Measurements from ENCODE around the gene COL6A3.

COL6A3 gene

DNA sequence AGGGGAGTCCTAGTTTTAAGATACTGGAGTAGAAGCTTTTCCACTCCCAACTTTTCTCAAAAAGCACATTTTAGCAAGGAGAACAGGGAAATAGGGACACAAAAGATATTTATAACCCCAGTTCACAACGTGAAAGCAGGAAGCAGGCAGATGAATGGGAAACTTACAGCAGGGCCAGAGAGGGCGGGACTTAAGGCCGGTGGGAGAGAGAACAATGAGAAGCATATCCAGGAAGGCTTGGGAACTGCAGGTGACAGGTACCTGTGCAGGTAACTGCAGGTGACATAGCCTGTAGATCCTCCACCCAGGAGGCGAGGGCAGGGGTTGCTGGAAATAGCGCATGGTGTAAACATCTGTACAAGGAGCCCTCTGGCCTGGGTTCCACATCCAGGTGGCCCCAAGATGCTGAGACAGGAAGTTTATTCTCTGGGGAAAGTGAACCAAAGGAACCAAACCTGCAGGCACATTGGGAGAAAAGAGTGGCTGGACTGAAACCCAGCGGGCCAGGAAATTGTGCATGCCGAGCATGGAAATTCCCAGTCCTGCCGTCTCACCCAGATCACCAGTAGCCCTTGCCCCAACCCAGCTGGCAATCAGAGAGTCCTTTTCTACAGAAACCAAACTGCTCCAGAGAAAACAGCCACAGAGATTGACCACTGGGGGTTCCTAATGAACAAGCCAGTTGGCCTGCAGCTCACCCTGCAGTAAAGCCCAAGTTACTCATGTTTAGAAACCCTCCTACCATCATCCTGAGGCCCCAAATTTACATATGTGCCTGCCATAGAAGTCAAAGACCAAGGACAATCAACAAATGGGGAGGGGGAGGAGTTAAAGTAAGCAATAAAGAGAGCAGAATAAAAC is 24.3 kb upstream of the COL6A3 start:
- DNase-seq, result no peak

DNA sequence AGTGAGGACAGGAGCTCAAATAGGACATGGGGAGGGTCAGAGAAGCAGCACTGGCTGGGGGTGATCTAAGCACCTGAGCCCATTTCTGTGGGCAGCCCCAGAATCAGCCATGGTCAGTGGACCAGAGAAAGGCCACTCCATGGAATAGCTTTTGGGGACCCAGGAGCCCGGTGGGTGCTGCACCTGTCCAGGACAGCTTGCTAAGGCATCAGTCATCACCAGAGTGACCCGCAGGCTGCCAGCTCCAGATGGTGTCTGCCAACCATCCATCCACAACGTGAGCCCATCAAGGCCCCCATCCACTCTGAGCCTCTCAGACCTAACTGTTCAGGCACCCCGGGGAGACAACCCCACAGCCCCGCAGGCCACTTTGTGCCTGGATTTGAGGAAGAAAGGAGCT is 23.6 kb upstream of the COL6A3 start:
- no peak for DNase-seq

DNA sequence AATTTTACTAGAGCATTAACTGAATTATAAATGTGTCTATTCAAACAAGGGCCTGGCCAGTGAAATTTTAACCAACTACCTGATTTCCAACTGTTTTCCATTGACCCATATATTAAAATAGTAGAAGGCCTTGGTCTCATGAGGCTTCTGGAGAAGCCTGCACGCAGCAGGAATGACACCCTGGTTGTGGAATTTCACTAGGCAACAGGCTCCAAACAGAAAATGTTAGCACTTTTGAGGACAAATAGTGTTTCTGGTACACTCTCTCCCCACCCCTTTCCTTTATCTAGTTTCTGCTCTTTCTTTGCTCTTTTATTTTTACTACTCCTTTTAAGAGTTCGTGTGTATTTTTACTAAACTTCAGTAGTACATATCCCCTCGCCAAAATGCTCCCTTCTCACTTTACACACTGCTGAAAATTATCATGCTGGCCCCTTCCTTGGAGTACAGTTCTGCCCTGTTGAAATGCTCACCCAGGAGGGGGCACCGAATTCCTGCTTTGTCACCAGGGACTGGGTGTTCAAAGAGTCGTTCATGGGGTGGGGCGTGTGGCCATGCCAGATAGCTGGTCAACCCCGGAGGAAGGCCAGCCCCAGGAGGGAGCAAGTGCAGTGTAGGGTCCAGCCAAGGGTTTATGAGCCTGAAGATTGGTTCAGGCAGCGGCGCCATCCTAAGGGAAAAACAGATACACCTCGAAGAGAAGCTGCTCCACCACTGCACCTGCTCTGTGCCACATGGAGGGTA is 22.1 kb upstream of the COL6A3 start:
- DNase-seq, result peak; percentile 77

DNA sequence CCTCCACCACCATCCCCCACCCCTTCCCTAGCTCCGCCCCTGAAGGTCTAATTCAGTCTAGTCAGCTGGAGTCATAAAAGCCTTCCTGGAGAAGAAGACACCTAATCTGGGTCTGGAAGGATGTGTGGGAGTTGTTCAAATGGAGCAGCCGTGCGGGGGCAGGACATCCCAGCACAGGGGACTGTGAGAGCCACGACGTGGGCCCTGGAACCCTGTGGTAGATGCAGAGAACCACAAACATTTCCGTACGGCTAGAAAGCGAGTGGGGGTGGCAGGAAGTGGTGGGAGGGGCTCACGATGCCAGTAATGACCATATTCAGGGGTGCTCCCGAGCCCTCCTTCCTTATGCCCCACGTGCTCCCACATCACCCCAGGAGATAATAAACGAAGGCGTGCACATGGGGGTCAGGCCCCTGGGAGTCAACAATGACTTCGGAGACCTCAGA is 20.9 kb upstream of the COL6A3 start:
- peak; percentile 69 for DNase-seq

DNA sequence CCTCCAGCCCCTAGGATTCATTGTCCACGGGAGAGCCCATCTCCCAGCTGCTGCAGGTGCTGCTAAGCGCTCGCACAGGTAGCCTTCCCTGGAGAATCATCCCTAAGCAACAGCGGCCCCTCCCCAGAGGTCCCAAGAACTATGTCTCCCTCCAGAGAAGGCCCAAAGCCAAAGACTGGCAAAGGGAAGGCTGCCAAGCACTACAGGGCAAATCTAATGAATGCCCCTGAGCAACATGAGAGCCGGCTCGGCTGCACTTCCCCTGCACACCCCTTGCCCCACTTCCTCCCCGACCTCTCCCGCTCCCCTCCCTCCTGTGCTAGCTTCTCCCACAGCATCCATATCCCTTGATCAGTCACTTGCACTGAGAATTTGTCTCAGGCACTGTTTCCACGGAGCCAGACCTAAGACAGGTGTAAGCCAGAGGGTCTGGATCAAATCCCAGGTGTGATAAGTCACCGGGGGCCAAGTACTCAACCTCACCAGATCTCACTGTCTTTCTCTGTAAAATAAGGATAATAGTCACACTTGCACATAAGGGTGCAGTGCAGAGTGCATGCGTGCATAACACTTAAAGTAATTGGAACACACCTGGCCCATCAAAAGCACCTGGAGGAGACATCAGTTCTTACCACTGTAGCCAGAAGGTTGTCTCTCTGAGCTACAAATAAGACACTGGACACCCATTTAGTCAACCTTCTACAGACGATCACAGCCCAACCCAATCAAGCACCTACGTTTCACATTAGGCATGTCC is 20.1 kb upstream of the COL6A3 start:
- DNase-seq, result no peak

DNA sequence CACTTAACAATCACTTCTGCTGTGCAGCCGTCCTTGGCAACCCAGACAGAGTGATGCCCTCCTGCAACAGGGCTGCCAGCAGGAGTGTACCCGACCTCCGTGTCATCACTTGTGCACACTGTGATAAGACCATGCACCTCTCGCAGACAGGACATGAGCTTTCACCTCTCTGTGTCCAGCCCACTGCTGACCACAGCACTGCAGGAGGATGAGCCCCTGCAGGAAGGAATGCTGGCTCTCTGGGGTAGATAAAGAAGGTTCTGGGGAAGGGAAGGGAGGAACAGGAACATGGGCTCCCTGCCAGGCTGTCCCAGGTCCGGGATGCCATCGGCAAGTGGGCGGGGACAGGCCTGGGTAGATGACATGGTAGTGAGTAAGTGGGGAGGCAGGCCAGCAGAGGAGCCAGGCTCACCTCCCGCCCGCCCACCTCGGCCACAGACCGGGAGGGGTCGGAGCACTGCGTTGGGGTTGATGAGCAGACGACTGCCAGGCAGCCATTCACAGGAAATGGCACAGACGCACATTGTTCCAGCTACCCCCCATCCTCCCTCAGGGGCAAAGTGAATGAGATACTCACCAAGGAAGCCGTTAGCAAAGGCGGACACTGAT is 18.6 kb upstream of the COL6A3 start:
- DNase-seq, result no peak

DNA sequence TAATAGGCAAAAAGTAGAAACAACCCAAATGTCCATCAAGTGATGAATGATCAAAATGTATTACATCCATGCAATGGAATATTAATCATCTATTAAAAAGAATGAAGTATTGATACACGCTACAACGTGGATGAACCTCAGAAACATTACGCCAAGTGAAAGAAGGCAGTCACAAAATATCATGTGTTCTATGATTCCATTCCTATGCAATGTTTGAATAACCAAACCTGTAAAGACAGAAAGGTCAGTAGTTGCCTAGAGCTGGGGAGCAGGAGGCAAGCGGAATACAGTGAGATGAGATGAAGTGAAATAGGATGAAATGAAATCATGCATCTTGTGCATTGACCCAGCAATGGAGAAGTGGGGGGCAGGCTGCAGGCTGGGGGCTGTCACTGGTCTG is 17.9 kb upstream of the COL6A3 start:
- no peak for DNase-seq

DNA sequence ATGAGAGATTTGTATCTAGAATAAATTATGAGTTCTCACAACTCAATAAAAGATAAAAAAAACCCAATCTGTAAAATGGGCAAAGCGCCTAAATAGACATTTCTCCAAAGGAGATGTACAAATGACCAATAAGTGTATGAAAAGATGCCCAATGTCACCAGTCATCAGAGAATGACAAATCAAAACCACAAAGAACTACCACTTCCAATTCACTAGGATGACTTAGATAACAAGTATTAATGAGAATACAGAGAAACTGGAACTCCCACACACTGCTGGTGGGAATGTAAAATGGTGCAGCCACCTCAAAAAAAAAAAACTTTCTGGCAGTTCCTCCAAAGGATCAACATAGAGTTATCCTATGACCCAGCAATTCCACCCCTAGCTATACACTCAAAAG is 17.4 kb upstream of the COL6A3 start:
- DNase-seq, result no peak

DNA sequence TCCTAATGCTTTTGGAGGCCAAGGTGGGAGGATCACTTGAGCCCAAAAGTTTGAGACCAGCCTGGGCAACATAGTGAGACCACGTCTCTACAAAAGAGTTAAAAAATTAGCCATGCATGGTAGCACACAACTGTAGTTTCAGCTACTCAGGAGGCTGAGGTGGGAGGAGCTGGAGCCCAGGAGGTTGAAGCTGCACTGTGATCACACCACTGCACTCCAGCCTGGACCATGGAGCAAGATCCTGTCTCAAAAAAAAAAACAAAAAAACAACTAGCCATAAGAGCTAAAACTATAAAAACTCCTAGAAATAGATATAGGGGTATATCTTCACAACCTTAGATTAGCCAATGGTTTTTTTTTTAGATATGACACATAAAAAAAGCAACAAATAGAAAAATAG is 16.9 kb upstream of the COL6A3 start:
- DNase-seq, result no peak

DNA sequence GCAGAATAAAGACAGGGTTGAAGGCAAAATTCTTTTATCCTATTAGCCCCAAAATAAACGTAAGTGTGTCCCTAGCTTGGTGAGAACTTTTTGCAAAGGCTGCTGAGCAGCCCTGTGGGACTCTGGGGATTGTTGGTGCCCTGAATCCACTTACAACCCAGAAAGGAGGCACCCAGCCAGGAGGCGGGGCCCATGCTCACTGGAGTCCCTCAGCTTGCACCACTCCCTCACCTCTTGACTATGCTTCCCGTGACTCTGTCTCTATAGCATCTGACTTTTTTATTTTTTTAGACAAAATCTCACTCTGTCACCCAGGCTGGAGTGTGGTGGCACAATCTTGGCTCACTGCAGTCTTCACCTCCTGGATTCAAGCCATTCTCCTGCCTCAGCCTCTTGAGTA is 15.8 kb upstream of the COL6A3 start:
- no peak for DNase-seq

DNA sequence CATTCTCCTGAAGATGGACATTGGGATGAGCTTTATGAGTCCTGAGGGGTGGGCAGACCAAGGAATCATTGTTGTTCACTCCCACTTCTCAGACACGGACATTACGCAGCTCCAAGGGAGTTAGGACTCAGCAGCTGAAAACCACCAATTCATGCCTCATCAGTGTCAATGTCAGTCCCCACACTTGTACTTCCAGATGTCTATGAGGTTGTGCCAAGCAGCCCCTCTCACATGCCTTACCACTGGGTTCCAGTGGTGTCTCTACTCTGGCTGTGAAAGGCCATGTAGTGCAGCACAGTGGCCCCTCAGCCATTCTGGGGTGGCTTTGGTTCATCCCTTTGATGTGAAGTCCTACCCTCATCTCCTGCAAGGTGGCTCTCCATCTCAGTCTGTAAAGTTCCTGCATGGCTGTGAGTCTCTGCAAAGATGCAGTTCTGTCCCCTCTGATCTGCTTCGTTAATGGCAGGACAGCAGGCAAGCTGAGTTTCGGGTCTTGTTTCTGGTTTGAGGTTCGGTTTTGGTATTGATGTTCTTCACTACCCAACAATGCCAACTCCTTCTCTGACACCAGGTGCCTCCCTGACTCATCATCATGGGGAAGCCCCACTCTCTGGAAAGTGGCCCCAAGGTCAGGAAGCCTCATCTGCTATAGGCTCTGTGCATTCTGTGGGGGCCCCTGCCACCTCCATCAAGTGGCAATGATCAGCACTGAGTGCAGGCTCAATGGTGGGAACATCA is 14.0 kb upstream of the COL6A3 start:
- DNase-seq, result no peak

DNA sequence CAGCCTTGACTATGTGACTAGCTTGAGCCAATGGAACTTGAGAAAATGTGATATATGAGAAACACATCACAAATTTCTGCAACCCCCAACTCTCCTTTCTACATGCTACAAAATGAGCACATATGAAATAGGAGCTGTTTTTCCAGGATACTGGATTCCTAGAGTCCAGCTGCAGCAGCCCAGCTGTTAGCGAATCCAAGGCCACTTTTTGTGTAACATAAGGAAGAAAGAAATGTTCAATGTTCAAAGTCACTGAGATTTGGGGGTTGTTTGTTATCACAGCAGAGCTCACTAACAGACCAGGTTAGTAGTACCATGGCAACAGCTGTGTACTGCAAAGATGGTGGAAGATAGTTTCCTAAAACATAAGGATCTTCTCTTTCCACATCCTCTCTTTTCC is 12.6 kb upstream of the COL6A3 start:
- no peak for DNase-seq

DNA sequence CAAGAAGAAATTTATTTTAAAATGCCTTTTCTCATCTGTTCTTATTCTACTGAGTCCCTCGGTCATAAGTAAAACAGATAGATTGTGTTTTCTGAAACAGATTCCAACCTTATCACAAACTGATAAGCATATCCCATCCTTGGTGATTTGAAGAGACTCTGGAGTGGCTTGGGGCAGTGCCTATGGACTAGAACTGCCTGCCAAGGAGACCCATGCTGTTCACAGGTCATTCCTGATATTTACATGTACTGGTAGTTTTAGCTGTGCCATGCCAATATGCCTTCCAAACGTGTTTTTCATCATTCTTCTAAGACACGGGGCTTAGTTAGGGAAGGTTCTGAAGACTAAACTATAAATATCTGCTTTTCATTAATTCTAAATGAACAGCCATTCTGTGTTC is 11.4 kb upstream of the COL6A3 start:
- DNase-seq, result no peak

DNA sequence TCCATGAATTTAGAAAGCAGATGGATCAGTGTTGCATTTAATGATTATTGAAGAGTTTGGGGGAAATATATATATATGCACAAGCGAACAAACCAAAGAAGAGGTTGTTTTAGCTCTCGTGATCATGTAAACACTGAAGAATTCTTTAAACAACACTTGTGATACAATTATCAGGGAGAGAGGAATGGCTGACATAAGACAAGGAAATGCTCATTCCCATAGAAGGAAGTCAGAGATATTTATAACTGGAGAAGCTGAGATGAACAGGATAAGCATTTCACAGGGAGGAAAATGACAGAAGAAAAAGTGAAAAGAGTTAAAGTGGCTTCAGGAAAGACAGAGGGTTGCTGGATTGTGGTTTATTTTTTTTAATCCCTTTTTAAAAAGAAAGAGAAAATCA is 10.6 kb upstream of the COL6A3 start:
- DNase-seq, result no peak

DNA sequence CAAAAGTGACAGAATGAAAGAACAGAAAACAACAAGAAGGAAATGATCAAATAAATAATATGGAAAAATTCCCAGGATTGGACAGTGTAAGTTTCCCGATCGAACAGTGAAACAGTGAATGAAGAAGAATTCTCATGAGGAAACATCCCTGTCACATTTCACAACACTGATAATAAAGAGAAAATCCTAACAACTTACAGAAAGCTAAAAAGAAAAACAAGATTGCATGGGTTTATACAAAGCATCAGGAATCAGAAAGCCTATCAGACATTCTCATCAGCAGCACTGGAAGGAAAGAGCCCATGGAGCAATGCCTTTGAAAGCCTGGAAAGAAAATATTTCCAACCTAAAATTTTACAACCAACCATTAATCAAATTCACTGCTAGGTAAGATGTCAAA is 9.9 kb upstream of the COL6A3 start:
- DNase-seq, result no peak

DNA sequence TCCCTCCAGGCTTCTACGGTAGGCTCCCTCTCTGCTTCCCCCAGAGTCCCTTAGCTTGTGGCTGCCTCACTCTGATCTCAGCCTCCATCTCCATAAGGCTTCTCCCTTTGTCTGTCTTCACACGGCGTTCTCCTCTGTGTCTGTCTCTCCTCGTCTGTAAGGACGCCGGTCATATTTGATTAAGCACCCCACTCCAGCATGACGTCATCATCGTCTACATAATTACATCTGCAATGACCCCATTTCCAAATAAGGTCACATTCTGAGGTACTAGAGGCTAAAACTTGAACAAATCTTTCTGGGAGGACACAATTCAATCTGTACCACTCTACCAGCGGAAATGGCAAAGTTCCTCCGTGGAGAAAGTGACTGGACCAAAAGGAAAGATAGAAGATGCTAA is 8.3 kb upstream of the COL6A3 start:
- no peak for DNase-seq

DNA sequence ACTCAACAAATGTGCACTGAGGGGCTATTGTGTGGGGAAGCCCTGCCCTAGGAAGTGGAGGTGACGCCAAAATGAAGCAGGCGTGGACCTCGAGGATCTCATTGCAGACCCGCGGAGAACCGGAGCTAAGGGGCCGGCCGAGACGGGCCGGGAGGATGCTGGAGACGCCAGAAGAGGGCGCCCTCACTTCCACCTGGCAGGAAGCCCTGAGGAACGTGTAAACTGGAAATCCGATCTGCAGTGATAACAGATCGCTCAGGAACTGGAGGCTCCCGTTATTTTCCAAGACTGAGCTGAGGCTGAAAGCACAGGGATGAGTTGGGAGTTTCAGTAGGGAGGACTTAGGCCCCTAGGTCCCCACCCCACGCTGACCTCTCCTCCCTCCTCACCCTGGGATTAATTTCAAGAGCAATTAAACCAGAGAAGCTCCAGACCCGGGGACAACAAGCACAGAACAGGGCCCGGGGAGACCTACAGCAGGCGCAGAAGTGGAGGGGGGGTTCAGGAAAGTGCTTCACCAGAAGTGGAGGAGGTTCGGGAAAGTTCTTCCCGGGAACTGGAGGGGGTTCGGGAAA is 7.7 kb upstream of the COL6A3 start:
- DNase-seq, result peak; percentile 81

DNA sequence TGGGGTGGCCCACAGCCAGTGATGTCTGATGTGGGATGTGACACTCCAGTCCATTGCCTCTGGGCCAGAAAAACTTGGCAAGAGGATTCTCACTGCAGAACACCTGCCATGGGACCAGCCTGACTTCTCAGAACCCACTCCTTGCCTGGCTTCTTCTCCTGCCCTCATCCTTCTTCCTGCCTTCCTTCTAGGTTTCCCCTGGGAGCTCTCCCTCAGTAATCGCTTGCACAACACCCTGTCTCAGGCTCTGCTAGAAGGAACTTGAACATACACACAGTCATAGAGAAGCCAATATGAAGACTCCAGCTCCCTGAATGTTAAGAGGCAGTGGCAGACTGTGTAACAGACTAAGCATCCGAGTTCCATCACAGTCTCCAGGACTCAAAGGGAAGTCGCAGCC is 4.3 kb upstream of the COL6A3 start:
- DNase-seq, result no peak

DNA sequence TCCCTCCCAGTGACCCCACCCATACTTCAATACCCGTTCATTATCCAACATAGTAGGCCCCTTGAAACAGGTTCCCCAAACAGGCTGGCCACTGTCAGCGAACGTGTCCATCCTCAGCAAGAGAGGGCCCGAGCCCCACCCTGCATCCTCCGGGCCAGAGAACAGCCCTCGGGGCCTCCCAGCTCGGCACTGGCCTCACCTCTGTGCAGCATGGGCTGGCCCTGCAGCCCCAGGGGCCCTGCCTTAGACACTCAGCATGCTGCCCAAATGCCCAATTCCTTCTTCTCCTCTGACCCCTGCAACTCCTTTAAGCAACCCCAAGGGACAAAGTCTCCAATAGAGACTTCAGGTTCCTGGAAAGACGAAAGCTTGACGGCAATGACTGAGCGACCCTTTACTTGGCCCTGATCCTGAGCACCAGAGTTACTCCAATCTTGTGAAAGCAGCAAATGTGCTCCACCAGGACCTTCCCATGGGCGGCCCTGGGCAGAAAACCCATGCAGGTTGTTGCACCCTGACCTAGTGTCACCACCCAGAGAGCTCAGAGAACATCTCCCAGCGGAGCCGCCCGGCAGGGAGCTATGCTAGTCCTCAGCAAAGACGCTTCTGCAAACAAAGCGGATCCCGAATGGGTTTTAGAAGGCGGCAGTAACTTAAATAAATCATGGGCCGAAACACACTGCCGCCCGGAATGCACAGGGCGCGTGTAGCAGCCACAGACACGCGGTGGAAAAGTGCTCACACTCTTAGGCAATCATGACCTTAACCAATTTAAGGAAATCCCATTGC is 782 bp downstream of the COL6A3 start:
- DNase-seq, result peak; percentile 59

DNA sequence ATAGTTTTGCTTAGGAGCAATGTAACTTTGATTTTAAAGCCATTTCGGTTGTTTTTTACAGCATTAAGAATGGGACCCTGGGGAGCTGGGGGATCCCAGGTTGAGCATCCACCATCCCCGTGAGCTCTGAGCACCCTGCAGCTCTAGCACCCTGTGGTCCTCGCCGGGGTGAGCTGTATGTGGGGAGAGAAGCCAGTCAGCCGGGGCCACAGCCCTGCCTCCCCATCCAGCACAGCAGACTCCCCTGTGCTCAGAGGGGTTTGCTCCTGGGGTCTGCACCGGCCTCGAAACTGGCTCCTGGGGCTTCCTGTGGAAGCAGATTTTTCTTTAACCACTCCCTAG is 1.3 kb downstream of the COL6A3 start:
- no peak for DNase-seq

DNA sequence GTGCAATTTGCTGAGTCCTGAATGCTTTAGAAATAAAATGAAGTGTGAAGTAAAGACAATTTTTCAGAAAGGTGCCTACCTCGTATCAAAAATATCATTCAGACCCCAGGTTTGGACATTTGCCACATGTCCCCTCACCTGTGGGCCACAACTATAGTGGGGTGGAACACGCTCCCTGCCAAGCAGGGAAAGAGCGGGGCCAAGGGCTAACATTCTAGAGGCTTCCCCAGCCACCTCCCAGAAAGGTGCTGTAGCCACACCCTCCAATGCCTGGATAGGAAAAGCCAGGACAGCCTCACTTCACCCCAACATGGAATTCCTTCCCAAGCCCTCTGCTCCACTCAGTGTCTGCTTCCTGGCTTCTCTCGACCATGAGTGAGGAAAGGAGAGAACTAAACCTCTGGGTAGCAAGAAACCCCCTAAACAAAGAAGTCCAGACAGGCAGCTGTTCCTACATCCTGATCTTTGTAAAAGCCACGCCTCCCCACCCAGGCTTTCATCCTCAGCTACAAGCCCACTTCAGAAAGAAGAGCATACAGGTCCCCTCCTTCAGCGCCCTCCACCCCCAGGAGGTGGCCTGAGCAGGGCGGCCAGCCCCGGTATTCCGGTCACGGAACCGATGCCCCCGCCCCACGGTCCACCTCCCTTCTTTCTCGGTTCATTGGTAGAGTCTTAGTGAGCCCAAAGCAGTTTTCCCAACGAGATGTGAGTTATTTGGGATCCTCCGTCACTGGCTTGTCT is 2.1 kb downstream of the COL6A3 start:
- peak; percentile 63 for DNase-seq
